ENCODE results near the gene BCKDHB. TPM values are rescaled to one million over a fixed set of nuclear protein-coding genes. Genes with fewer than 3 reads are reported as not detected.

The BCKDHB gene
- total and polyA plus RNA-seq, 2 of the 4 experiments (the other 2 are of a cell fraction): 11.2 to 11.8 TPM

DNA sequence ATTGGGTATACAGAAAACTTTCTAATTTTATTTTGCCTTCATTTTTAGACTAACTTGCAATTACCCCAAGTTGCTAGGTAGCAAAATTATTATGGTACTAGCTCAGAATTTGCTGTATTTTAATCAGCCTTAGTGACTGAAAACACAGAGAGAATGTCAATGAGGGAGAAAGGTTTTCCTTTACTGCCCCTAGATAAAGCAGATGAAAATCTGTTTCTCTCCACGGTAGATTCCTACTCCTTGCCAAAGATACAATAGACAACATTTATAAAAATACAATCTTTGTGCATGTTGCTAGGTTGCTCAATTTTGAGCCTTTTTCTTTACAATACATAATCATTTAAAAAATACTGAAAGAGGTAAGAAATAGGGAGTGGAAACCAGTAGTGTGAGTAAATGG lies 222.2 kb downstream of the BCKDHB start:
- H3K4me1 ChIP-seq (ENCODE audit: control insufficient read depth, insufficient read depth, low read length): peaks cover 3% of the 10 kb centered on the region; the same call in 1 of the 2 replicates
- no peak overlapping the region for H3K14ac ChIP-seq (replicated peaks; ENCODE audit: low read depth, low read length)
- intact Hi-C loops (cut with micrococcal nuclease): loop anchor here (10.0 kb wide), 1 partner anchor 94 kb away; no protein-coding TSS in a partner anchor
- no peak overlapping the region for H4K8ac ChIP-seq (ENCODE audit: low read depth in 2 of 2, low read length in 2 of 2)
- BruUV-seq (replicated peaks): no TSS peak
- no peaks in the 10 kb centered on the region for H3K79me1 ChIP-seq (ENCODE audit: low read depth in 1 of 2, low read length in 2 of 2)
- DNase-seq: no peak
- H3K4me2 ChIP-seq (ENCODE audit: low read depth, low read length): no peak overlapping the region
- H4K91ac ChIP-seq (ENCODE audit: insufficient read depth, low read depth, low read length): no peak overlapping the region
- H3K27me3 ChIP-seq (ENCODE audit: control insufficient read depth, insufficient read depth, low read length): no peaks in the 10 kb centered on the region
- no peak overlapping the region for H2BK5ac ChIP-seq (ENCODE audit: low read depth, low read length, poor library complexity, severe bottlenecking)
- no peak for ATAC-seq (ENCODE audit: low read depth)
- no peak overlapping the region for H2BK120ac ChIP-seq (ENCODE audit: low read depth, low read length)
- H3K4ac ChIP-seq (ENCODE audit: low read depth, low read length): no peak overlapping the region
- in situ Hi-C loops (cut with MboI; ENCODE audit: low sequenced_read_pairs): no loop called here
- H2BK20ac ChIP-seq (ENCODE audit: low read depth, low read length): no peak overlapping the region
- dilution Hi-C loops (cut with HindIII; ENCODE audit: low sequenced_read_pairs, unreplicated experiment): no loop called here
- no peak overlapping the region for H3K56ac ChIP-seq (ENCODE audit: extremely low read depth, insufficient read depth, low read length)
- H2AFZ ChIP-seq (replicated peaks; ENCODE audit: low read length, poor library complexity): no peak overlapping the region
- no peak overlapping the region for H2BK15ac ChIP-seq (ENCODE audit: low read depth, low read length)
- H3K9ac ChIP-seq (ENCODE audit: low read depth, low read length): no peak overlapping the region
- CTCF ChIA-PET: interaction anchor here (1.2 kb wide), 1 partner anchor 12 kb away, joined by 3 read pairs; no protein-coding TSS in a partner anchor
- POLR2A ChIA-PET (ENCODE audit: unreplicated experiment): no interaction called here
- no peak overlapping the region for H3K18ac ChIP-seq (ENCODE audit: low read depth, low read length)
- 0 out of 2 replicates have a peak, but pooled peaks cover 2% of the 10 kb centered on the region for H3K9me1 ChIP-seq (ENCODE audit: insufficient read depth, low read length)
- no peaks in the 10 kb centered on the region for H3K9me3 ChIP-seq (ENCODE audit: control insufficient read depth, insufficient read depth, low read length)
- no peak overlapping the region for H3K23ac ChIP-seq (ENCODE audit: low read depth, low read length)
- no peak overlapping the region for H4K5ac ChIP-seq (ENCODE audit: low read depth, low read length)
- H3K4me3 ChIP-seq (ENCODE audit: insufficient read depth, low read depth, low read length): no peak overlapping the region
- no peak for TF ChIP-seq POLR2A (IDR thresholded peaks at IDR 0.05; ENCODE audit: low read depth, low read length)
- TF ChIP-seq, protein P1, sequence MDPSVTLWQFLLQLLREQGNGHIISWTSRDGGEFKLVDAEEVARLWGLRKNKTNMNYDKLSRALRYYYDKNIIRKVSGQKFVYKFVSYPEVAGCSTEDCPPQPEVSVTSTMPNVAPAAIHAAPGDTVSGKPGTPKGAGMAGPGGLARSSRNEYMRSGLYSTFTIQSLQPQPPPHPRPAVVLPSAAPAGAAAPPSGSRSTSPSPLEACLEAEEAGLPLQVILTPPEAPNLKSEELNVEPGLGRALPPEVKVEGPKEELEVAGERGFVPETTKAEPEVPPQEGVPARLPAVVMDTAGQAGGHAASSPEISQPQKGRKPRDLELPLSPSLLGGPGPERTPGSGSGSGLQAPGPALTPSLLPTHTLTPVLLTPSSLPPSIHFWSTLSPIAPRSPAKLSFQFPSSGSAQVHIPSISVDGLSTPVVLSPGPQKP (IDR thresholded peaks at IDR 0.05; ENCODE audit: borderline replicate concordance, low read depth, low read length): no peak
- TF ChIP-seq RCOR1 (IDR thresholded peaks at IDR 0.05; ENCODE audit: insufficient replicate concordance, low read length): no peak
- no peak for TF ChIP-seq RFX5 (IDR thresholded peaks at IDR 0.05; ENCODE audit: low read depth, low read length)
- no peak for TF ChIP-seq USF2 (IDR thresholded peaks at IDR 0.05; ENCODE audit: low read depth, low read length)
- no peak for TF ChIP-seq MAFK (IDR thresholded peaks at IDR 0.05; ENCODE audit: low read depth, low read length)
- no peak for TF ChIP-seq CEBPB (IDR thresholded peaks at IDR 0.05; ENCODE audit: low read depth, low read length)
- TF ChIP-seq FOS (IDR thresholded peaks at IDR 0.05; ENCODE audit: low read depth, low read length): no peak
- no peak for TF ChIP-seq CHD1 (IDR thresholded peaks at IDR 0.05; ENCODE audit: low read depth, low read length)
- TF ChIP-seq SMC3 (IDR thresholded peaks at IDR 0.05; ENCODE audit: low read depth, low read length): no peak
- TF ChIP-seq RAD21 (IDR thresholded peaks at IDR 0.05; ENCODE audit: low read length): no peak
- no peak for TF ChIP-seq MXI1 (IDR thresholded peaks at IDR 0.05; ENCODE audit: borderline replicate concordance, low read depth, low read length)
- TF ChIP-seq BHLHE40 (IDR thresholded peaks at IDR 0.05; ENCODE audit: low read depth, low read length): no peak
- TF ChIP-seq MAZ (IDR thresholded peaks at IDR 0.05; ENCODE audit: borderline replicate concordance, low read depth, low read length): no peak
- WGBS, 2 experiments (ENCODE audit: extremely low coverage in 2 of 2, insufficient read length in 1 of 2): no CpG with 5 or more reads among the region's 1 CpG
- H4K20me1 ChIP-seq (ENCODE audit: insufficient read depth, low read length): no peaks in the 10 kb centered on the region
- H2AK5ac ChIP-seq (ENCODE audit: low read depth, low read length): no peak overlapping the region
- H2AK9ac ChIP-seq (replicated peaks; ENCODE audit: low read depth, low read length, poor library complexity): no peak overlapping the region
- H3K36me3 ChIP-seq (ENCODE audit: control insufficient read depth, insufficient read depth, low read length): no peaks in the 10 kb centered on the region
- H3K27ac ChIP-seq (ENCODE audit: insufficient read depth, low read length): no peak overlapping the region

Data from IMR-90 (cell line).